ENCODE data around the gene MRPL44.

- TF ChIP-seq POLR2A (IDR thresholded peaks at IDR 0.05; ENCODE audit: insufficient read depth in 1 of 2, low read depth in 2 of 2, low read length in 2 of 2) (no peak), NFE2L2 (IDR thresholded peaks at IDR 0.05; ENCODE audit: low read length) (no peak), KDM1A (CRISPR knock-in tag; IDR thresholded peaks at IDR 0.05) (no peak), DNMT1 (CRISPR knock-in tag; IDR thresholded peaks at IDR 0.05) (no peak), REPIN1 (CRISPR knock-in tag; IDR thresholded peaks at IDR 0.05; ENCODE audit: borderline replicate concordance, low read depth) (no peak), SALL1 (CRISPR knock-in tag; IDR thresholded peaks at IDR 0.05) (no peak), ELF4 (CRISPR knock-in tag; IDR thresholded peaks at IDR 0.05; ENCODE audit: borderline replicate concordance) (no peak)
- TF ChIP-seq, protein P1, sequence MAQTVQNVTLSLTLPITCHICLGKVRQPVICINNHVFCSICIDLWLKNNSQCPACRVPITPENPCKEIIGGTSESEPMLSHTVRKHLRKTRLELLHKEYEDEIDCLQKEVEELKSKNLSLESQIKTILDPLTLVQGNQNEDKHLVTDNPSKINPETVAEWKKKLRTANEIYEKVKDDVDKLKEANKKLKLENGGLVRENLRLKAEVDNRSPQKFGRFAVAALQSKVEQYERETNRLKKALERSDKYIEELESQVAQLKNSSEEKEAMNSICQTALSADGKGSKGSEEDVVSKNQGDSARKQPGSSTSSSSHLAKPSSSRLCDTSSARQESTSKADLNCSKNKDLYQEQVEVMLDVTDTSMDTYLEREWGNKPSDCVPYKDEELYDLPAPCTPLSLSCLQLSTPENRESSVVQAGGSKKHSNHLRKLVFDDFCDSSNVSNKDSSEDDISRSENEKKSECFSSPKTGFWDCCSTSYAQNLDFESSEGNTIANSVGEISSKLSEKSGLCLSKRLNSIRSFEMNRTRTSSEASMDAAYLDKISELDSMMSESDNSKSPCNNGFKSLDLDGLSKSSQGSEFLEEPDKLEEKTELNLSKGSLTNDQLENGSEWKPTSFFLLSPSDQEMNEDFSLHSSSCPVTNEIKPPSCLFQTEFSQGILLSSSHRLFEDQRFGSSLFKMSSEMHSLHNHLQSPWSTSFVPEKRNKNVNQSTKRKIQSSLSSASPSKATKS (CRISPR knock-in tag; IDR thresholded peaks at IDR 0.05): no peak
Observed at GRCh38 chr2:223976635-223977226, 19.5 kb downstream of the MRPL44 start.

Measured in HepG2 (cell line).